Measurements from ENCODE around the gene DPH2. TPM values are rescaled to one million over a fixed set of nuclear protein-coding genes. Genes with fewer than 3 reads are reported as not detected.
A peak's percentile ranks its signal among the peaks of the same experiment; 100 is the strongest.

The DPH2 gene
- total RNA-seq, 1 donor from 2014 or later = 17.1 TPM

DNA sequence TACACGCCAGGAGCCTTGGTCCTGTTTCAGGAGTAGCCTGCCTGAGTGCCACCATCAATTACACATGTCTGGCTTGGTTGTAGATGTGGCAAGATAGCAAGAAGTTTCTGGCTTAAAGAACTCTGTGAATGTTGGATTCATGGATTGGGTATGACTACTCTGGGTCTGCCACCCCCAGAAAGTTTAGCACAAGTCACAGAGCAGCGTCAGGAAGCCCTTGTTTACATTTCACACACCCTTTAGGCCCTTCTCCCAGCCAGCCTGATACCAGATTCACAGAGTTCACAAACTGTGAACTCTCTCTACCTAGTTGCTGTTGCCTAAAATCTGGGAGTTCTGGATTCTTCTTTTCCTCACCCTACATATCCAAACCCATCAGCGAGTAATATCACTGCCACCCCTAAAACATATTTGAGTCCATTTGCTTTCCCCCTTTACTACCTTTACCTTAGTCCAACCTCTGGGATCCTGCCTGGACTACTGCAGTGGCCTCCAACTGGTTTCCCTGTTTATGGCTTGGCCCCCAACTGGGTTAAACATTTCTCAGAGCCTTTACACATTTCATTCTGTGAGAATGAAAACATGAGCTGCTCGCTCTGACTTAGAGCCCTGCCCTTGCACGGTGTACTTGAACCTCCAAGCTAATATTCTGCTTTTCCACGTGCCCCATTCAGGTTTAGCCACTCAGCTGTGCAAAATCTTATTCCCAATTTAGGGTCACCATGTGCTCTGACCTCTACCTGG, 17.5 kb downstream of the DPH2 start:
- Mint-ChIP-seq H3K36me3 (ENCODE audit: low read depth, unreplicated experiment) (peaks cover 20% of the 10 kb centered on the region), H3K27me3 (ENCODE audit: unreplicated experiment) (peaks cover 3% of the 10 kb centered on the region), H3K4me3 (ENCODE audit: unreplicated experiment) (no peak overlapping the region), H3K9me3 (ENCODE audit: unreplicated experiment) (no peaks in the 10 kb centered on the region), H3K27ac (ENCODE audit: unreplicated experiment) (no peak overlapping the region), H3K4me1 (ENCODE audit: unreplicated experiment) (peaks cover 8% of the 10 kb centered on the region)
- TF ChIP-seq, protein P1, sequence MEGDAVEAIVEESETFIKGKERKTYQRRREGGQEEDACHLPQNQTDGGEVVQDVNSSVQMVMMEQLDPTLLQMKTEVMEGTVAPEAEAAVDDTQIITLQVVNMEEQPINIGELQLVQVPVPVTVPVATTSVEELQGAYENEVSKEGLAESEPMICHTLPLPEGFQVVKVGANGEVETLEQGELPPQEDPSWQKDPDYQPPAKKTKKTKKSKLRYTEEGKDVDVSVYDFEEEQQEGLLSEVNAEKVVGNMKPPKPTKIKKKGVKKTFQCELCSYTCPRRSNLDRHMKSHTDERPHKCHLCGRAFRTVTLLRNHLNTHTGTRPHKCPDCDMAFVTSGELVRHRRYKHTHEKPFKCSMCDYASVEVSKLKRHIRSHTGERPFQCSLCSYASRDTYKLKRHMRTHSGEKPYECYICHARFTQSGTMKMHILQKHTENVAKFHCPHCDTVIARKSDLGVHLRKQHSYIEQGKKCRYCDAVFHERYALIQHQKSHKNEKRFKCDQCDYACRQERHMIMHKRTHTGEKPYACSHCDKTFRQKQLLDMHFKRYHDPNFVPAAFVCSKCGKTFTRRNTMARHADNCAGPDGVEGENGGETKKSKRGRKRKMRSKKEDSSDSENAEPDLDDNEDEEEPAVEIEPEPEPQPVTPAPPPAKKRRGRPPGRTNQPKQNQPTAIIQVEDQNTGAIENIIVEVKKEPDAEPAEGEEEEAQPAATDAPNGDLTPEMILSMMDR (IDR thresholded peaks at IDR 0.05; ENCODE audit: unreplicated experiment) = no peak
- no peak for DNase-seq (ENCODE audit: low spot score)

DNA sequence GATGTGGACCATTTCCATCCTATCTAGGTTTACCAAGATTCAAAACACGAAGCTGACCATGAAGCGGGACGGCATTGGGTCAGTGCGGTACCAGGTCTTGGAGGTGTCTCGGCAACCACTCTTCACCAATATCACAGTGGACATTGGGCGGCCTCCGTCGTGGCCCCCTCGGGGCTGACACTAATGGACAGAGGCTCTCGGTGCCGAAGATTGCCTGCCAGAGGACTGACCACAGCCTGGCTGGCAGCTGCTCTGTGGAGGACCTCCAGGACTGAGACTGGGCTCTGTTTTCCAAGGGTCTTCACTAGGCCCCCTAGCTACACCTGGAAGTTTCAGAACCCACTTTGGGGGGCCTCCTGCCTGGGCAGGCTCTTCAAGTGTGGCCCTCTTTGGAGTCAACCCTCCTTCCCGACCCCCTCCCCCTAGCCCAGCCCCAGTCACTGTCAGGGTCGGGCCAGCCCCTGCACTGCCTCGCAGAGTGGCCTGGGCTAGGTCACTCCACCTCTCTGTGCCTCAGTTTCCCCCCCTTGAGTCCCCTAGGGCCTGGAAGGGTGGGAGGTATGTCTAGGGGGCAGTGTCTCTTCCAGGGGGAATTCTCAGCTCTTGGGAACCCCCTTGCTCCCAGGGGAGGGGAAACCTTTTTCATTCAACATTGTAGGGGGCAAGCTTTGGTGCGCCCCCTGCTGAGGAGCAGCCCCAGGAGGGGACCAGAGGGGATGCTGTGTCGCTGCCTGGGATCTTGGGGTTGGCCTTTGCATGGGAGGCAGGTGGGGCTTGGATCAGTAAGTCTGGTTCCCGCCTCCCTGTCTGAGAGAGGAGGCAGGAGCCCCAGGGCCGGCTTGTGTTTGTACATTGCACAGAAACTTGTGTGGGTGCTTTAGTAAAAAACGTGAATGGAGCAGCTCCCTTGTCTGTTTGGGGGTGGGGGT, 20.7 kb downstream of the DPH2 start:
- Mint-ChIP-seq H3K27ac (ENCODE audit: unreplicated experiment) (no peak overlapping the region), H3K27me3 (ENCODE audit: unreplicated experiment) (no peaks in the 10 kb centered on the region), H3K4me1 (ENCODE audit: unreplicated experiment) (peaks cover 13% of the 10 kb centered on the region), H3K4me3 (ENCODE audit: unreplicated experiment) (peak overlapping the region; percentile 91), H3K36me3 (ENCODE audit: low read depth, unreplicated experiment) (peaks cover 6% of the 10 kb centered on the region), H3K9me3 (ENCODE audit: unreplicated experiment) (no peaks in the 10 kb centered on the region)
- DNase-seq (ENCODE audit: low spot score) = no peak
- TF ChIP-seq, protein P1 (IDR thresholded peaks at IDR 0.05; ENCODE audit: unreplicated experiment) = no peak

DNA sequence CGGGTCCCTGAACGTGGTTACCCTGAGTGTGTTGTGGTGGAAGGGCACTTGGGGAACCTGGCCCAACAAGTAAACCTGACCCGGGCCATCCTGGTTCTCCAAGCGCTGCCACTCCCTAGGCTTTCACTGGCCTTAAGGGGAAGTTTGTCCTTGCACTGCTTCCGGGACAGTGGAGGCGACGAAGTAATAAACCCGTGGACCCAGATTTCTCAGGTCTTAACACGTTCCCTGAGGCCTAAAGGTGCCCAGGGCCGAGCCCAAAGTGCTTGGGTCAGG, 21.3 kb downstream of the DPH2 start:
- Mint-ChIP-seq H3K27me3 (ENCODE audit: unreplicated experiment) (no peaks in the 10 kb centered on the region), H3K36me3 (ENCODE audit: low read depth, unreplicated experiment) (peaks cover under 1% of the 10 kb centered on the region), H3K4me3 (ENCODE audit: unreplicated experiment) (peak overlapping the region; percentile 91), H3K4me1 (ENCODE audit: unreplicated experiment) (peaks cover 13% of the 10 kb centered on the region), H3K9me3 (ENCODE audit: unreplicated experiment) (no peaks in the 10 kb centered on the region), H3K27ac (ENCODE audit: unreplicated experiment) (no peak overlapping the region)
- no peak for DNase-seq (ENCODE audit: low spot score)
- TF ChIP-seq, protein P1 (IDR thresholded peaks at IDR 0.05; ENCODE audit: unreplicated experiment) = no peak

DNA sequence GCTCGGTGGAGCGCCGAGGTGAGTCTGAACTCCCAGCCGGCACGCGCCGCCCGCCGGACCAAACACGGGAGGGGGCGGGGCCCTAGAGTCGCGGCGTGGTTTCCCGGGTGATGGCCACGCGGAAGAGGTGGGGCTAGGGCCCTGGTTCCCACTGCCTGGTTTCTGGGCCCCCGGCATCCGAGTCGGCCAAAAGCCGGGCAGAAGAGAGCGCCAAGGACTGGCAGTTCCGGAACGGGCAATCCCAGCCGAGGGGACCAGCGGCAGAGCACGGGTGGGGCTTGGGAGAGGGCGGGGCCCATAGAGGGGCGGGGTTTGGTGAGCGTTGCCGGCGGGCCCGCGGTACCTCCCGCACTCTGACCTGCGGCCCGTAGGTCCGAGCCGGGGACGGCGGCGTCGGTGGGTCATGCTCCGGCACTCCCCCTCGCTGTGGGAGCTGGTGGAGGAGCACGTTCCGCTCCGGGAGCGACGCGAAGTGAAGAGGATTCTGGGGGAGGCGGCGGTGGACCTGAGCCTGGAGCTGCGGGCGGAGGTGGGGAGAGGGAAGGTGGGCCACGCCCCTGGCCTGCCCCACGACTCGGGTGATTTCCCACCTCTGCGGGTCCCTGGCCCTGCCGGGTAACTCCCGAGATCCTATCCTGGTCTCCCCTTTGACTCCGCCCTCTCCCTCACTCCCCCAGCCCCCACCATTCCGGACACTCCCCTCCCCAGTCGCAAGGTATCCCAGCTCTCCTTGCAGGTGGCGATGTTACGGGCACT, 21.8 kb downstream of the DPH2 start, which contains the start of gene CCDC24:
TSS of gene CCDC24 (plus strand) at position 124 of the 756 bp plus-strand sequence. CDS start at position 404, 280 bp downstream.
- Mint-ChIP-seq H3K27ac (ENCODE audit: unreplicated experiment) (no peak within 1 kb of the TSS), H3K27me3 (ENCODE audit: unreplicated experiment) (no peaks in the 10 kb centered on the region), H3K4me3 (ENCODE audit: unreplicated experiment) (peak within 1 kb of the TSS; percentile 91), H3K36me3 (ENCODE audit: low read depth, unreplicated experiment) (no peaks in the 10 kb centered on the region), H3K9me3 (ENCODE audit: unreplicated experiment) (no peaks in the 10 kb centered on the region), H3K4me1 (ENCODE audit: unreplicated experiment) (peaks cover 13% of the 10 kb centered on the region)
- peak; percentile 58 for DNase-seq (ENCODE audit: low spot score)
- TF ChIP-seq, protein P1 (IDR thresholded peaks at IDR 0.05; ENCODE audit: unreplicated experiment) = no peak

All from endothelial cell (in vitro differentiated cells).